Measurements from ENCODE around the gene PNPLA4.

The PNPLA4 gene

DNA sequence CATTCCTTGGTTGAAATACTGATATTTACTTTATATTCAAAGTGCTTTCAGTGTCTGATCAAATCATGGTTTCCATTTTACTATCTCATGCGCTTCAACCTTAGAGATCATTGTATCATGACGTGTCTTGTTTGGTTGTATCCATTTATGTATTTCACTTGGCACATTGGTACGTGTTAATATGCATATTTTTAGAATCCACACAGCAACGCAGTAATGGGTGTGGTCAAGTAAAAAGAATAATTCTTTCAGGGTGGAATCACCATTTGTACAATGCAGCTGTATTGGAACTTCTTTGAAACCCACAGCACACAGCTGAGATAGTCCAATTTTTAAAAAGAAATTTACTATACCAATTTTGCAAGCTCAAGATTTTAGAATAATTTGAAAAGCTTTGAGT is 55.2 kb downstream of the PNPLA4 start:
- TF ChIP-seq, protein P1, sequence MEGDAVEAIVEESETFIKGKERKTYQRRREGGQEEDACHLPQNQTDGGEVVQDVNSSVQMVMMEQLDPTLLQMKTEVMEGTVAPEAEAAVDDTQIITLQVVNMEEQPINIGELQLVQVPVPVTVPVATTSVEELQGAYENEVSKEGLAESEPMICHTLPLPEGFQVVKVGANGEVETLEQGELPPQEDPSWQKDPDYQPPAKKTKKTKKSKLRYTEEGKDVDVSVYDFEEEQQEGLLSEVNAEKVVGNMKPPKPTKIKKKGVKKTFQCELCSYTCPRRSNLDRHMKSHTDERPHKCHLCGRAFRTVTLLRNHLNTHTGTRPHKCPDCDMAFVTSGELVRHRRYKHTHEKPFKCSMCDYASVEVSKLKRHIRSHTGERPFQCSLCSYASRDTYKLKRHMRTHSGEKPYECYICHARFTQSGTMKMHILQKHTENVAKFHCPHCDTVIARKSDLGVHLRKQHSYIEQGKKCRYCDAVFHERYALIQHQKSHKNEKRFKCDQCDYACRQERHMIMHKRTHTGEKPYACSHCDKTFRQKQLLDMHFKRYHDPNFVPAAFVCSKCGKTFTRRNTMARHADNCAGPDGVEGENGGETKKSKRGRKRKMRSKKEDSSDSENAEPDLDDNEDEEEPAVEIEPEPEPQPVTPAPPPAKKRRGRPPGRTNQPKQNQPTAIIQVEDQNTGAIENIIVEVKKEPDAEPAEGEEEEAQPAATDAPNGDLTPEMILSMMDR (IDR thresholded peaks at IDR 0.05) = no peak

DNA sequence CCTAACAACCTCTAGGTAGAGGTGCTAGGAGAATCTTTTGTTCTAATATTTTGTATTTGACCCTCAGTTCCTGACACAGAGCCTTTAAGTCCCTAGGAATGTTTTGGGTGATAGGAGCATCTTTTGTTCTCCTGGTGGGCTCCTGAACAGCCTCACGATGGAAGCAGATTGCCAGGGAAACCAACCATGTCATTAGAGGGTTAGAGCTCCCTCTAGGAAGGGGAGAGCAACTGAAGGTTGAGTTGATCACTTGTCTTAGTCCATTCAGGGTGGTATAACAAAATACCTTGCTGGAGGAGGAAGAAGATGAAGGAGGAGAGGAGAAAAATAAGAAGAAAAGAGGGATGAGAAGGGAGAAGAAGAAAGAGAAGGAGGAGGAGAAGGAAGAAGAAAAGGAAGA is 75.0 kb downstream of the PNPLA4 start:
- TF ChIP-seq, protein P1 (IDR thresholded peaks at IDR 0.05) = no peak

Measured in LNCAP (cell line).